GM12878 (cell line): ENCODE measurements around the gene ABCA2.
A peak's percentile ranks its signal among the peaks of the same experiment; 100 is the strongest.

Experiments used
- CEBPB ChIP-seq, 2 experiments: fragments of 150-350 bp in 1 of 2; IDR thresholded peaks; 2 replicates each; pipeline ENCODE4 v1.6.1; 2012 to 2014; ENCODE audit warnings: low read depth in 2 of 2, low read length in 2 of 2, borderline replicate concordance in 1 of 2, inconsistent platforms in 1 of 2
- CTCF ChIP-seq, 3 experiments: IDR thresholded peaks in 2 of 3; conservative IDR thresholded peaks in 1 of 3; 2 replicates each; pipeline ENCODE4 v1.5.1; 2011; ENCODE audit warnings: low read depth in 3 of 3, low read length in 3 of 3, mild to moderate bottlenecking in 3 of 3, control low read depth in 2 of 3, moderate library complexity in 2 of 3, inconsistent platforms in 1 of 3, mixed read lengths in 1 of 3; ENCODE audit not compliant: control insufficient read depth in 2 of 3, insufficient read depth in 1 of 3; ENCODE audit errors: extremely low read depth in 1 of 3
- EZH2 ChIP-seq: IDR thresholded peaks from 2 replicates; pipeline ENCODE4 v1.6.1; 2012; ENCODE audit warnings: low read depth, mild to moderate bottlenecking, control low read depth, inconsistent platforms, low read length, borderline replicate concordance; ENCODE audit not compliant: control insufficient read depth
- FOS ChIP-seq: IDR thresholded peaks from 3 replicates; pipeline ENCODE4 v1.6.1; 2011; ENCODE audit warnings: borderline replicate concordance; ENCODE audit not compliant: insufficient read length; ENCODE audit errors: extremely low read depth
- HCFC1 ChIP-seq: fragments of 150-350 bp; IDR thresholded peaks from 2 replicates; pipeline ENCODE4 v1.6.1; 2014; ENCODE audit warnings: low read length
- HDAC2 ChIP-seq: fragments of 200-600 bp; sonication (generic); IDR thresholded peaks from 2 replicates; pipeline ENCODE4 v1.6.1; 2017
- MAX ChIP-seq: IDR thresholded peaks from 2 replicates; pipeline ENCODE4 v1.6.1; 2012; ENCODE audit warnings: low read depth, low read length, improper control_type of control experiment
- MYB ChIP-seq: fragments of 150-350 bp; IDR thresholded peaks from 2 replicates; pipeline ENCODE4 v1.6.1; 2014; ENCODE audit warnings: mild to moderate bottlenecking, low read depth, low read length, borderline replicate concordance
- NRF1 ChIP-seq: conservative IDR thresholded peaks from 2 replicates; pipeline ENCODE4 v1.6.1; 2011; ENCODE audit warnings: mild to moderate bottlenecking, low read depth, low read length, improper control_type of control experiment
- PBX3 ChIP-seq: IDR thresholded peaks from 2 replicates; pipeline ENCODE4 v1.6.1; 2011; ENCODE audit warnings: mild to moderate bottlenecking, low read depth, low read length, moderate library complexity; ENCODE audit not compliant: insufficient replicate concordance
- POLR2A ChIP-seq: IDR thresholded peaks from 2 replicates; pipeline ENCODE4 v1.6.1; 2011; ENCODE audit warnings: low read depth, mild to moderate bottlenecking, low read length
- POLR2AphosphoS5 ChIP-seq: IDR thresholded peaks from 2 replicates; pipeline ENCODE4 v1.6.1; 2011; ENCODE audit warnings: mild to moderate bottlenecking, low read length, inconsistent platforms
- RAD21 ChIP-seq: IDR thresholded peaks from 2 replicates; pipeline ENCODE4 v1.6.1; 2011; ENCODE audit warnings: mild to moderate bottlenecking, low read depth, low read length, moderate library complexity; ENCODE audit not compliant: insufficient read depth
- RELA ChIP-seq: fragments of 450-650 bp; IDR thresholded peaks from 2 replicates; pipeline ENCODE4 v1.8.0; 2014; ENCODE audit warnings: borderline replicate concordance; ENCODE audit not compliant: partially characterized antibody

- TF ChIP-seq FOS (no peak), HCFC1 (no peak), NRF1 (no peak), HDAC2 (no peak), POLR2AphosphoS5 (no peak), CTCF (IDR thresholded peaks at IDR 0.05 in 2 of 3, conservative IDR thresholded peaks at IDR 0.05 in 1 of 3; ENCODE audit: control insufficient read depth in 2 of 3, extremely low read depth in 1 of 3, insufficient read depth in 1 of 3, low read depth in 3 of 3, low read length in 3 of 3) (peak; percentile 78 to 96 (median 85)), RELA (no peak), MYB (no peak), CEBPB (IDR thresholded peaks at IDR 0.05; ENCODE audit: borderline replicate concordance in 1 of 2, low read depth in 2 of 2, low read length in 2 of 2) (no peak), RAD21 (peak; percentile 61), PBX3 (no peak), MAX (no peak), EZH2 (no peak), POLR2A (no peak)
Measured at GRCh38 chr9:137064027-137064879, 36.2 kb upstream of the ABCA2 start.
